ENCODE results near the gene ATP13A1. TPM values are rescaled to one million over a fixed set of nuclear protein-coding genes. Genes with fewer than 3 reads are reported as not detected.
A peak's percentile ranks its signal among the peaks of the same experiment; 100 is the strongest.
"Not testable (repeated sequence)": the region's sequence is repeated elsewhere in the genome, so short reads cannot be mapped to it uniquely, and the experiment has no call there.

The ATP13A1 gene
- total RNA-seq, 1 experiment from 2014 or later = 39.6 TPM

- no peaks in the 10 kb centered on the region for H4K20me1 ChIP-seq (ENCODE audit: insufficient read depth, low read depth, low read length)
- no peak for DNase-seq
- H3K4me1 ChIP-seq (ENCODE audit: low read length) = no peaks in the 10 kb centered on the region
Measured at GRCh38 chr19:19696386-19696785, 32.9 kb upstream of the ATP13A1 start.

GRCh38 chr19:19691683-19692082 is 28.2 kb upstream of the ATP13A1 start:
- DNase-seq = no peak
- Histone ChIP-seq H3K27ac (ENCODE audit: low read length) (no peak overlapping the region), H3K4me1 (ENCODE audit: low read length) (no peaks in the 10 kb centered on the region), H3K4me3 (ENCODE audit: low read length) (no peak overlapping the region), H3K9ac (ENCODE audit: low read length) (no peak overlapping the region), H3K27me3 (ENCODE audit: low read length) (no peaks in the 10 kb centered on the region), H2AFZ (ENCODE audit: low read length) (no peak overlapping the region), H3K9me3 (ENCODE audit: low read length) (no peaks in the 10 kb centered on the region), H3K9me2 (replicated peaks; ENCODE audit: insufficient read depth, low read length) (no peaks in the 10 kb centered on the region), H3K4me2 (ENCODE audit: low read depth, low read length, poor library complexity, severe bottlenecking) (no peak overlapping the region), H3K36me3 (ENCODE audit: insufficient read depth, low read length) (no peaks in the 10 kb centered on the region; the same call in 1 of the 2 replicates), H3K79me2 (ENCODE audit: low read length) (no peaks in the 10 kb centered on the region), H4K20me1 (ENCODE audit: insufficient read depth, low read depth, low read length) (no peaks in the 10 kb centered on the region)

More at GRCh38 chr19:19696386-19696785, 32.9 kb upstream of the ATP13A1 start:
- H2AFZ ChIP-seq (ENCODE audit: low read length) = no peak overlapping the region
- no peaks in the 10 kb centered on the region for H3K79me2 ChIP-seq (ENCODE audit: low read length)
- no peak overlapping the region for H3K27ac ChIP-seq (ENCODE audit: low read length)
- no peak overlapping the region for H3K4me2 ChIP-seq (ENCODE audit: low read depth, low read length, poor library complexity, severe bottlenecking)
- no peaks in the 10 kb centered on the region for H3K36me3 ChIP-seq (ENCODE audit: insufficient read depth, low read length)
- no peaks in the 10 kb centered on the region for H3K9me2 ChIP-seq (replicated peaks; ENCODE audit: insufficient read depth, low read length)
- no peaks in the 10 kb centered on the region for H3K9me3 ChIP-seq (ENCODE audit: low read length)
- H3K9ac ChIP-seq (ENCODE audit: low read length) = no peak overlapping the region
- H3K27me3 ChIP-seq (ENCODE audit: low read length) = no peaks in the 10 kb centered on the region
- H3K4me3 ChIP-seq (ENCODE audit: low read length) = no peak overlapping the region

- H3K4me2 ChIP-seq (ENCODE audit: low read depth, low read length, poor library complexity, severe bottlenecking); DNase-seq; H3K27me3 ChIP-seq (ENCODE audit: low read length); H3K9me2 ChIP-seq (replicated peaks; ENCODE audit: insufficient read depth, low read length); H4K20me1 ChIP-seq (ENCODE audit: insufficient read depth, low read depth, low read length); H3K36me3 ChIP-seq (ENCODE audit: insufficient read depth, low read length); H3K27ac ChIP-seq (ENCODE audit: low read length); H3K4me1 ChIP-seq (ENCODE audit: low read length); H3K4me3 ChIP-seq (ENCODE audit: low read length); H3K9me3 ChIP-seq (ENCODE audit: low read length); H2AFZ ChIP-seq (ENCODE audit: low read length); H3K9ac ChIP-seq (ENCODE audit: low read length); H3K79me2 ChIP-seq (ENCODE audit: low read length): not testable (repeated sequence)
Measured at GRCh38 chr19:19689023-19689422, 25.5 kb upstream of the ATP13A1 start.

GRCh38 chr19:19687090-19687489 is 23.6 kb upstream of the ATP13A1 start:
- no peaks in the 10 kb centered on the region for H3K79me2 ChIP-seq (ENCODE audit: low read length)
- H3K36me3 ChIP-seq (ENCODE audit: insufficient read depth, low read length) = peaks cover 2% of the 10 kb centered on the region; the same call in 1 of the 2 replicates
- H3K9me3 ChIP-seq (ENCODE audit: low read length) = peaks cover 4% of the 10 kb centered on the region; the same call in 1 of the 2 replicates
- peak; percentile 64 for DNase-seq
- H2AFZ ChIP-seq (ENCODE audit: low read length) = no peak overlapping the region
- H3K4me1 ChIP-seq (ENCODE audit: low read length) = no peaks in the 10 kb centered on the region
- no peaks in the 10 kb centered on the region for H3K27me3 ChIP-seq (ENCODE audit: low read length)
- H4K20me1 ChIP-seq (ENCODE audit: insufficient read depth, low read depth, low read length) = no peaks in the 10 kb centered on the region
- H3K4me3 ChIP-seq (ENCODE audit: low read length) = no peak overlapping the region
- no peaks in the 10 kb centered on the region for H3K9me2 ChIP-seq (replicated peaks; ENCODE audit: insufficient read depth, low read length)
- no peak overlapping the region for H3K27ac ChIP-seq (ENCODE audit: low read length)
- H3K4me2 ChIP-seq (ENCODE audit: low read depth, low read length, poor library complexity, severe bottlenecking) = no peak overlapping the region
- no peak overlapping the region for H3K9ac ChIP-seq (ENCODE audit: low read length)

- Histone ChIP-seq H4K20me1 (ENCODE audit: insufficient read depth, low read depth, low read length) (no peaks in the 10 kb centered on the region), H3K4me3 (ENCODE audit: low read length) (no peak overlapping the region), H3K9me2 (replicated peaks; ENCODE audit: insufficient read depth, low read length) (no peaks in the 10 kb centered on the region), H3K27me3 (ENCODE audit: low read length) (no peaks in the 10 kb centered on the region), H3K9me3 (ENCODE audit: low read length) (peaks cover 4% of the 10 kb centered on the region), H2AFZ (ENCODE audit: low read length) (no peak overlapping the region), H3K36me3 (ENCODE audit: insufficient read depth, low read length) (peaks cover 3% of the 10 kb centered on the region; the same call in 1 of the 2 replicates), H3K4me2 (ENCODE audit: low read depth, low read length, poor library complexity, severe bottlenecking) (no peak overlapping the region), H3K79me2 (ENCODE audit: low read length) (no peaks in the 10 kb centered on the region), H3K27ac (ENCODE audit: low read length) (no peak overlapping the region), H3K9ac (ENCODE audit: low read length) (no peak overlapping the region), H3K4me1 (ENCODE audit: low read length) (no peaks in the 10 kb centered on the region)
- no peak for DNase-seq
Measured at GRCh38 chr19:19686580-19686979, 23.1 kb upstream of the ATP13A1 start.

GRCh38 chr19:19686119-19686518 is 22.6 kb upstream of the ATP13A1 start:
- not testable (repeated sequence) for H3K4me3 ChIP-seq (ENCODE audit: low read length); H3K27ac ChIP-seq (ENCODE audit: low read length); H3K27me3 ChIP-seq (ENCODE audit: low read length); H3K9me2 ChIP-seq (replicated peaks; ENCODE audit: insufficient read depth, low read length); H3K79me2 ChIP-seq (ENCODE audit: low read length); DNase-seq; H3K36me3 ChIP-seq (ENCODE audit: insufficient read depth, low read length); H3K9ac ChIP-seq (ENCODE audit: low read length); H2AFZ ChIP-seq (ENCODE audit: low read length); H4K20me1 ChIP-seq (ENCODE audit: insufficient read depth, low read depth, low read length); H3K4me2 ChIP-seq (ENCODE audit: low read depth, low read length, poor library complexity, severe bottlenecking); H3K9me3 ChIP-seq (ENCODE audit: low read length); H3K4me1 ChIP-seq (ENCODE audit: low read length)

- no peaks in the 10 kb centered on the region for H4K20me1 ChIP-seq (ENCODE audit: insufficient read depth, low read depth, low read length)
- no peak overlapping the region for H3K4me2 ChIP-seq (ENCODE audit: low read depth, low read length, poor library complexity, severe bottlenecking)
- no peaks in the 10 kb centered on the region for H3K27me3 ChIP-seq (ENCODE audit: low read length)
- no peaks in the 10 kb centered on the region for H3K9me2 ChIP-seq (replicated peaks; ENCODE audit: insufficient read depth, low read length)
- peaks cover 19% of the 10 kb centered on the region for H3K79me2 ChIP-seq (ENCODE audit: low read length)
- H3K4me1 ChIP-seq (ENCODE audit: low read length) = no peaks in the 10 kb centered on the region
- no peak overlapping the region for H3K9ac ChIP-seq (ENCODE audit: low read length)
- H2AFZ ChIP-seq (ENCODE audit: low read length) = no peak overlapping the region
- no peak overlapping the region for H3K4me3 ChIP-seq (ENCODE audit: low read length)
- H3K27ac ChIP-seq (ENCODE audit: low read length) = no peak overlapping the region
- DNase-seq = no peak
- peaks cover 40% of the 10 kb centered on the region for H3K9me3 ChIP-seq (ENCODE audit: low read length)
- peaks cover 66% of the 10 kb centered on the region for H3K36me3 ChIP-seq (ENCODE audit: insufficient read depth, low read length)
Measured at GRCh38 chr19:19679176-19680073, 15.9 kb upstream of the ATP13A1 start.

GRCh38 chr19:19677579-19677978 is 14.1 kb upstream of the ATP13A1 start:
- H3K4me3 ChIP-seq (ENCODE audit: low read length) = no peak overlapping the region
- H3K9me2 ChIP-seq (replicated peaks; ENCODE audit: insufficient read depth, low read length) = no peaks in the 10 kb centered on the region
- H3K27ac ChIP-seq (ENCODE audit: low read length) = no peak overlapping the region
- peaks cover 30% of the 10 kb centered on the region for H3K79me2 ChIP-seq (ENCODE audit: low read length)
- H2AFZ ChIP-seq (ENCODE audit: low read length) = no peak overlapping the region
- no peaks in the 10 kb centered on the region for H3K27me3 ChIP-seq (ENCODE audit: low read length)
- no peak for DNase-seq
- no peaks in the 10 kb centered on the region for H4K20me1 ChIP-seq (ENCODE audit: insufficient read depth, low read depth, low read length)
- peaks cover 36% of the 10 kb centered on the region for H3K9me3 ChIP-seq (ENCODE audit: low read length)
- H3K9ac ChIP-seq (ENCODE audit: low read length) = no peak overlapping the region
- H3K4me1 ChIP-seq (ENCODE audit: low read length) = no peaks in the 10 kb centered on the region
- H3K4me2 ChIP-seq (ENCODE audit: low read depth, low read length, poor library complexity, severe bottlenecking) = no peak overlapping the region
- peaks cover 79% of the 10 kb centered on the region for H3K36me3 ChIP-seq (ENCODE audit: insufficient read depth, low read length)
